HG03432 (cell line): ENCODE measurements around the gene SLC29A1.

ENCODE experiments used
- ATAC-seq: cut with Tn5 transposase; IDR thresholded peaks from one replicate; pipeline ENCODE4 v1.9.1; 2021; ENCODE audit warnings: mild to moderate bottlenecking, moderate library complexity; ENCODE audit not compliant: unreplicated experiment

SLC29A1 gene

GRCh38 chr6:44234101-44235025 is 11.0 kb downstream of the SLC29A1 start:
- ATAC-seq, result no peak

GRCh38 chr6:44235269-44235668 is 11.9 kb downstream of the SLC29A1 start:
- no peak for ATAC-seq

- no peak for ATAC-seq
Observed at GRCh38 chr6:44235891-44236516, 12.6 kb downstream of the SLC29A1 start.

GRCh38 chr6:44237021-44237812 is 13.8 kb downstream of the SLC29A1 start:
- peak; percentile 77 for ATAC-seq

- ATAC-seq, result peak; percentile 86
Observed at GRCh38 chr6:44237813-44238433, 14.5 kb downstream of the SLC29A1 start.

- ATAC-seq, result no peak
Observed at GRCh38 chr6:44238687-44239350, 15.4 kb downstream of the SLC29A1 start.

GRCh38 chr6:44243345-44243744 is 19.9 kb downstream of the SLC29A1 start:
- ATAC-seq, result no peak

GRCh38 chr6:44245391-44245911 is 22.1 kb downstream of the SLC29A1 start:
- no peak for ATAC-seq

GRCh38 chr6:44245912-44246662 is 22.7 kb downstream of the SLC29A1 start:
- peak; percentile 55 for ATAC-seq

GRCh38 chr6:44246663-44247337 is 23.4 kb downstream of the SLC29A1 start, which contains the start of gene HSP90AB1:
HSP90AB1 (plus strand) TSS chr6:44247101; CDS start chr6:44248630, 1,529 bp downstream.
- ATAC-seq, result peak; percentile 64

GRCh38 chr6:44247338-44248302 is 24.2 kb downstream of the SLC29A1 start:
- peak; percentile 31 for ATAC-seq

GRCh38 chr6:44248579-44248978 is 25.2 kb downstream of the SLC29A1 start:
- ATAC-seq, result no peak

- no peak for ATAC-seq
Observed at GRCh38 chr6:44249082-44249748, 25.8 kb downstream of the SLC29A1 start.

- no peak for ATAC-seq
Observed at GRCh38 chr6:44250067-44250717, 26.8 kb downstream of the SLC29A1 start.

GRCh38 chr6:44250718-44251123 is 27.3 kb downstream of the SLC29A1 start:
- ATAC-seq, result no peak
